Right cardiac atrium (tissue), 5 donors: ENCODE measurements around the gene LCE7A. TPM values are rescaled to one million over a fixed set of nuclear protein-coding genes. Genes with fewer than 3 reads are reported as not detected.
A peak's percentile ranks its signal among the peaks of the same experiment; 100 is the strongest.

Experiments
- ATAC-seq, 2 donors: fragments of 200-7000 bp; cut with Tn5 transposase; one replicate each; pipeline versions ENCODE4 v1.8.0 to v1.9.1; 2020; ENCODE audit warnings: moderate library complexity in 2 of 2, mild to moderate bottlenecking in 1 of 2
- DNase-seq, 3 donors: peaks; one replicate each; pipeline ENCODE4 v3.0.0-alpha.2; 2020
- H3K27ac ChIP-seq: one replicate; pipeline ENCODE4 v1.5.1; 2013; ENCODE audit warnings: mild to moderate bottlenecking, low read length, control low read depth, moderate library complexity
- H3K27me3 ChIP-seq: one replicate; pipeline ENCODE4 v1.6.1; 2013; ENCODE audit not compliant: control insufficient read depth, insufficient read depth
- H3K4me1 ChIP-seq: one replicate; pipeline ENCODE4 v1.6.1; 2013; ENCODE audit warnings: low read length; ENCODE audit not compliant: control insufficient read depth, insufficient read depth
- H3K4me3 ChIP-seq: one replicate; pipeline ENCODE4 v1.5.1; 2013; ENCODE audit warnings: low read length, control low read depth
- H3K9me3 ChIP-seq: one replicate; pipeline ENCODE4 v1.6.1; 2013; ENCODE audit warnings: low read length; ENCODE audit not compliant: control insufficient read depth
- WGBS: extraction: QIAGEN DNeasy Blood & Tissue Kit; methylation state at CpG from one replicate; pipeline ENCODE4 v1.1.7; 2013; 5-methylcytosine and 5-hydroxymethylcytosine counted together
- intact Hi-C, 4 donors: fragments of 100-400 bp; cut with DNase I; formaldehyde crosslinking; loops; one replicate each; pipeline versions ENCODE4 v1.11.0 to v1.14.0; 2022 to 2023
- polyA plus RNA-seq: library from polyadenylated mRNA; stranded (reverse); fragments of 200-250 nt; gene quantifications from one replicate; pipeline ENCODE4 v1.2.3, GENCODE V29; 2013
- total RNA-seq, 4 donors: library from RNA; stranded (reverse); fragmentation: NEBNext Ultra II Directional; extraction: Animal tissue kit (Norgen Biotek cat#: 25700); gene quantifications; one replicate each; pipeline ENCODE4 v1.2.1, GENCODE V29; 2021
- donor health status: healthy with polysubstance abuse.
- donor health status: DM: no; HTN: yes; CAD: no.
- donor health status: DM: no; HTN: no; CAD: no.
- donor health status: DM: no; HTN: yes; CAD: no; lungs with severe emphysema.
- donor health status: DM: yes; HTN: yes; CAD: no.

Gene LCE7A
- total and polyA plus RNA-seq, 5 donors, result not detected

DNA sequence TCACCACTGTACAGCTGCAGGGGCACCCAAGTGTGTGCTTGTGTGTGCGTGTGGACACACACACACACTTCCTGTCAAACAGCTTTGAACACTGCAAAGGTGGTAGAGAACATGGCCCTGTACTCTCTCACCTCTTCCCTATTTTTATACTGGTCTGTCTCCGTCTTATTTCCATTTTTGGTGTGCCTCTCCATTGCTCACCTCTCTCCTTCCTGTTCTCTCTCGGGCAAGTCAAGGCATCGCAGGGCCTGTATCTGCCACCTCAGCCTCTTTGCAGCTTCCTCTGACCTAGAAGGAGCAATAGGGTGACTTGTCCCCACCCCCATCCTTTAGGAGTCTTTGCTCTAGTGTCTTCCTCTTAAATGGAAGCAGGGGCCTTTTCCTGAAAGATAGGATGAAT lies 20.5 kb downstream of the LCE7A start:
- no peak for ATAC-seq
- Histone ChIP-seq H3K9me3 (no peaks in the 10 kb centered on the region), H3K27ac (no peak overlapping the region), H3K4me1 (no peaks in the 10 kb centered on the region), H3K4me3 (no peak overlapping the region), H3K27me3 (no peaks in the 10 kb centered on the region)
- intact Hi-C loops, result no loop called here
- 72% methylated on average over 4 of the region's 4 CpGs for WGBS
- DNase-seq, result no peak

DNA sequence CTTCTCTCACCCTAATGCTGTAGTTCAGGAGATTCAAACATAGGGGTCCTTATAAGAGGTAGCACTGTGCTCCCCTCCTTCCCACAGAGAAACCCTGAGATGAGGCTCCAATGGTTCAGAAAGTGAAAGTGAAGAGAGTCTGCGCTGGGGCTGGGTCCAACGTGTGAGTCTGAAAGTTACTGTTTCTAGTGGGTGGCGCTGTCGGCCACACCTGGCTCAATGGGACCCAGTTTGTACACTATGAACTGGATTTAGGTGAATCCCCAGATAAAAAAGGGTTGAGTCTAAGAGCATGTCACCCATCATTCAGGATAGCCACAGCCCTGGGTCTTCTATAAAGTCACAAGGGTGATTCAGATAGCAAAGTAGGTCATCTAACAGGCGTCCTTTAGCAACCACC lies 21.1 kb downstream of the LCE7A start:
- Histone ChIP-seq H3K27ac (no peak overlapping the region), H3K9me3 (no peaks in the 10 kb centered on the region), H3K4me3 (no peak overlapping the region), H3K27me3 (no peaks in the 10 kb centered on the region), H3K4me1 (no peaks in the 10 kb centered on the region)
- no peak for DNase-seq
- intact Hi-C loops, result no loop called here
- 79% methylated on average over 5 of the region's 5 CpGs for WGBS
- no peak for ATAC-seq

DNA sequence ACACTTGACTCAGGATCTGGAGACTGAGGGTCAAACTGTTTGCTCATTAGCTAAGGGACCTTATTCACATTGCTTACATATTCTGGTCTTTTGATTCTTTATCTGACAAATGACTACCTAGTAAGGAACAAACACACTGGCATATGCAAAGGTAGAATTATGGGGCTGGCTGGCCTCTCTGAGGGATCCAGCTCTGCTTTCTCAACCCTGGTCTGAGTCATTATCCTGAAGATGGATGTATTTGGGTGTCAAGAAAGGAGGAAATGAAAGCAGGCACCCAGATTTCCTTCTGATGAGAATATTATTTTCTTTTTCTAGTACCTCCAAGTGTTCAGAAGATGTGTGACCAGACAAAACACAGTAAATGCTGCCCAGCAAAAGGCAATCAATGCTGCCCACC lies 24.3 kb downstream of the LCE7A start:
- no peak for DNase-seq
- no peaks in the 10 kb centered on the region for H3K9me3 ChIP-seq
- no peaks in the 10 kb centered on the region for H3K27me3 ChIP-seq
- H3K4me1 ChIP-seq, result no peaks in the 10 kb centered on the region
- intact Hi-C loops, result no loop called here
- H3K27ac ChIP-seq, result no peak overlapping the region
- ATAC-seq, result no peak
- H3K4me3 ChIP-seq, result no peak overlapping the region

DNA sequence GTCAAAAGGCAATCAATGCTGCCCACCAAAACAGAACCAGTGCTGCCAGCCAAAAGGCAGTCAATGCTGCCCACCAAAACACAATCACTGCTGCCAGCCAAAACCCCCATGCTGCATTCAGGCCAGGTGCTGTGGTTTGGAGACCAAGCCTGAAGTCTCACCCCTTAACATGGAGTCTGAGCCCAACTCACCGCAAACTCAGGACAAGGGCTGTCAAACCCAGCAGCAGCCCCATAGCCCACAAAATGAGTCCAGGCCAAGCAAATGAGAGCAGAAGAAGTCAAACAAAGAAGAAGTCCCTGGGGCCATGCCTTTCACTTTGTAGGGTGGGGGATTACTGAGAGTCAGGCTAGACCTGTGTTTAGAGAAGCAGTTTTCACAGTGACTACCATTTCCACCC lies 24.7 kb downstream of the LCE7A start:
- 98% methylated on average over 1 of the region's 1 CpG for WGBS

DNA sequence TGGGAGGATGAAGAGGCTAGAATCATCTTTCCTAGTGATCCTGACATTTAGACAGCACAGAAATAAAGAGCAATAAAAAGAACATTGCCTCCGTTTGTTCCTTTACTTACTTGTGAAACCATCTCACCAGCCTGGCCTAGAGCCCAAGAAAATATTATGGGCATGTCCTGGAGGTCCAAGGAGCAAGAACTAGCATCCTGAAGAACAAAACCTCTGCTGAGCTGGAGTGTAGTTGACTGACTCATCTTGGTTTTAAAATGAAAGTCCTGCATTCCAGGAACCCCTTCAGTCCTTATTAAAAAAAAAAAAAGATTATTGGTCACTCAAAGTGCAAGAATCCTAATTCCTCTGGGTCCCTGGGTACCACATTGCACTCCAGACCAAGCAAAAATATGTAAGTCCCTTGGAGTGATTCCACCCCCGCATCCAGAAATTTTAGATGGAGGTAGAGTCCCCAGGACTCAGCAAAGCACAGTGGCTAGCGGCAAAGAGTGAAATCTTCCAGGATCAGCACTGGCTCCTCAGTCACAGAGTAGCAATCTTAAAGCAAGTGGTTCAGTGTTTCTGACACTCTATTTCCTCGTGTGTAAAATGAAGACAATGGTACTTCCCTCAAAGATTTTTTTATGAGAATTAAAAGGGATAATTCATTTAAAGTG lies 25.3 kb downstream of the LCE7A start:
- no peaks in the 10 kb centered on the region for H3K27me3 ChIP-seq
- H3K9me3 ChIP-seq, result no peaks in the 10 kb centered on the region
- no peak overlapping the region for H3K27ac ChIP-seq
- no peaks in the 10 kb centered on the region for H3K4me1 ChIP-seq
- intact Hi-C loops, result no loop called here
- H3K4me3 ChIP-seq, result no peak overlapping the region
- DNase-seq, result no peak
- 65% methylated on average over 4 of the region's 4 CpGs for WGBS
- ATAC-seq, result no peak

More for the DNA sequence above, 24.7 kb downstream of the LCE7A start:
- Histone ChIP-seq H3K27ac (no peak overlapping the region), H3K27me3 (no peaks in the 10 kb centered on the region), H3K9me3 (no peaks in the 10 kb centered on the region), H3K4me3 (no peak overlapping the region), H3K4me1 (no peaks in the 10 kb centered on the region)
- DNase-seq (no peak), ATAC-seq (no peak)
- intact Hi-C loops, result no loop called here

DNA sequence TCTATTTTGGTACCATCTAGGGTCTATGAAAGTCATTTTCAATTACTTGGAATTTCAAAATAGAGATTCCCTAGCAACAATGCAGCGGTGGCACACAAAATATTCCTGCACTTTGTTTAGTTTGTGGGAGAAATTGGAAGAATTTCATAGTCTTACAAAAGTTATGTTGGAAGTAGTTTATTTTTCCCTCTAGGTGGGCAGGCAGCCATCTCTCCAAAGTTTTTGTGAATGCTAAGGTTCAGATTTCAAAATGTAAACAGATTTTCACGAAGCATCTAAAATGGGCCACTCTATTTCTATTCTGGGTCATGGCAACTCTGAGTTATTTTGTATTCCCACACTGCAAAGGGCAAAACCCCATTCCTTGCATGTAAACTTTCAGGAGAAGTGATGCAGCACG lies 26.3 kb downstream of the LCE7A start:
- Histone ChIP-seq H3K27ac (no peak overlapping the region), H3K9me3 (no peaks in the 10 kb centered on the region), H3K27me3 (no peaks in the 10 kb centered on the region), H3K4me1 (no peaks in the 10 kb centered on the region), H3K4me3 (no peak overlapping the region)
- ATAC-seq (no peak), DNase-seq (no peak)
- intact Hi-C loops, result no loop called here
- whole genome bisulfite sequencing, result 43% methylated on average over 3 of the region's 3 CpGs

DNA sequence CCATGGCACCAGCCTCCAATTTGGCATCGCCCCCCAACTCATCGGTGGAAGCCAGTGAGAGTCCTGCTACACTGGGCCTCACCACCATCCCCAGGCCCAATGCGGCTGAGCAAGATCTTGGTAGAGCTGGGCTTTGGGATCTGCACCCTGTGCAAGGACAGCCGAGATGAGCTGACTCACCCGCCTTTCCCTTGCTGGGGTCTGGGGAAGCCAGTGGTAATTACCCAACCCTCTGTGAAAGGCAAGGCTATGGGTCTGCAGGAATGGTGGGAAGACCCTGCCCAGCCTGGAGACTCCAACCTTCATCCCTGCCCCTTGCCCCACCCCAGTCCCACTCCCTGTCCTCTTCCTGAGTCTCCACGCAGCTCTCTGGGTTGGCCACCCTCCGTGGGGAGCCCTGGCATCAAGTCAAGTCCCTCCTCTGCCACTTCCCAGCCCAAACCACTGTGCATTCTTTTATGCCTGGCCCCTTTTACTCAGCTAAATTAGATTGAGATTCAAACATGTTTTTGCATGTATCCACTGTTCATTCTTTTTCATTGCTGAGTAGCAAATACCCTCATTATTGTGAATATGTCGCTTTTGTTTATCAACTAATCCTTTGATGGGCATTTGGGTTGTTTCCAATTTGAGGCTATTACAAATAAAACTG lies 27.1 kb downstream of the LCE7A start:
- DNase-seq (no peak), ATAC-seq (peak in 1 of 2 donors; percentile 16)
- no peaks in the 10 kb centered on the region for H3K27me3 ChIP-seq
- no peak overlapping the region for H3K27ac ChIP-seq
- 69% methylated on average over 8 of the region's 8 CpGs for WGBS
- intact Hi-C loops, result no loop called here
- no peaks in the 10 kb centered on the region for H3K9me3 ChIP-seq
- H3K4me1 ChIP-seq, result no peaks in the 10 kb centered on the region
- H3K4me3 ChIP-seq, result no peak overlapping the region

DNA sequence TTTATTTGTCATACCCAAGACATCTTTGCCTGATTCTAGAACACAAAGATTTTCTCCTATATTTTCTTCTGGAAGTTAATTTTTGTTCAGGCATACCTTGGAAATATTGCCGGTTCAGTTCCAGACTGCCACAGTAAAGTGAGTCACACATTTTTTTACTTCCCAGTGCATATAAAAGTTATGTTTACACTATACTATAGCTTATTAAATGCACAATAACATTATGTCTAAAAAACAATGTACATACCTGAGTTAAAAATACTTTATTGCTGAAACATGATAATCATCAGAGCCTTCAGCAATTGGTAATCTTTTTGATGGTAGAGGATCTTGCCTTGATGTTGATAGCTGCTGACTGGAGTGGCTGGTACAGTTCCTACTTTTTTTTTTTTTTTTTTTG lies 28.3 kb downstream of the LCE7A start:
- DNase-seq, result no peak
- Histone ChIP-seq H3K4me3 (no peak overlapping the region), H3K4me1 (no peaks in the 10 kb centered on the region), H3K27ac (no peak overlapping the region), H3K27me3 (no peaks in the 10 kb centered on the region), H3K9me3 (no peaks in the 10 kb centered on the region)
- WGBS, result 94% methylated on average over 1 of the region's 1 CpG
- ATAC-seq, result no peak
- intact Hi-C loops, result no loop called here

DNA sequence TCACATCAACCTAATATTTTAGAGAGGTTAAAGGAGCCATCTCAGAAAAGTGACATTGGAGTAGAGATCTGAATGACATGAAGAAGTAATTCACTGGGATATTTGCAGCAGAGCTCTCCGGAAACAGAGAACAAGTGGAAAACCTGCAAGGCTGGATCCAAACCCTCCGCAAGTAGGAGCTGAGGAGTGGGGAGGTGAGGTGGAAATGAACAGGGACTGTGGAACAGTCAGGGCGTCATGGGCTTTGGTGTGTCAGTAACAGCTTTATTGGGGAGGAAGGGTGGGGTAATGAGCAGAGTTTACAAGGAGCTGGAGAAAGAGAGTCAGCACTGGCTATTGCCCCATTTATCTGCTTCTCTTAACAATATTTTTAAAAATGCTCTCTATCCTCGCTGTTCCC lies 39.2 kb downstream of the LCE7A start:
- WGBS, result 75% methylated on average over 4 of the region's 4 CpGs
- Histone ChIP-seq H3K4me3 (no peak overlapping the region), H3K27ac (no peak overlapping the region), H3K27me3 (no peaks in the 10 kb centered on the region), H3K9me3 (peaks cover 1% of the 10 kb centered on the region), H3K4me1 (no peaks in the 10 kb centered on the region)
- intact Hi-C loops, result no loop called here
- ATAC-seq, result no peak
- no peak for DNase-seq

DNA sequence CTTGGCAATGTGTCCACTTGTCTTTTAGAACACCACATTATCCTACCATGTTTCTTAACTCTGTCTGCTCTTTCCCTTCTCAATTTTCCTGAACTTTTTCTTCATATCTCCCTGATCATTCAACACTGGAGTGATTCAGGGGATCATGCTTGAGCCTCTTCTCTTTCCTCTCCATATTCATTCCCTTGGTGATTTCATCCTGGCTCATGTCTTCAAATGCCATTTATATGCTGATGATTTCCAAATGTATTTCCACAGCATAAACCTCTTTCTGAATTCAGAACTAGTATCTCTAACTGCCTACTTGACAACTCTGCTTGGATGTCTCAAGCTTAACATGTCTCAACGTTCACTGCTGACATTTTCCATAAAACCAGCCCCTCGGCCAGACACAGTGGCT lies 40.1 kb downstream of the LCE7A start:
- Histone ChIP-seq H3K27ac (no peak overlapping the region), H3K4me1 (no peaks in the 10 kb centered on the region), H3K27me3 (no peaks in the 10 kb centered on the region), H3K4me3 (no peak overlapping the region), H3K9me3 (peaks cover 2% of the 10 kb centered on the region)
- no peak for ATAC-seq
- WGBS, result 53% methylated on average over 2 of the region's 2 CpGs
- intact Hi-C loops, result no loop called here
- no peak for DNase-seq

DNA sequence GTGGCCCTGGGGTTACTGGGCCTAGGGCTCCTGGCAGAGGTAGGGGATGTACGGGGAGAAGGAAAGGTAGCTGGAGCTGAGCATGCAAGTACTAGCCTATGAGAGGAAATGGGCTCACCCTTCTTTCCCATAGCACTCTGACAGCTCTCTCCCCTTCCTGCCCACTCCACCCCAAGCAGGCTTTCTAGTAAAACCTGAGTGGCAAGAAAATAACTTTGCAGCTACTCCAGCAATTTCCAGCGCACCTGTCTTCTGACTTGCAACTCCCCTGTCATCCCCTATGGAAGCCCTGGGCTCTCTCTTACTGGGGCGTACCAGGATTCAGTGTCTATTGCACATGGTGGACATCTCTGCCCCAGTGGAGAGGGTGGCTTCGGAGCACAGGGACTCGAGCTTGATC lies 41.8 kb downstream of the LCE7A start:
- Histone ChIP-seq H3K4me3 (no peak overlapping the region), H3K27ac (no peak overlapping the region), H3K4me1 (no peaks in the 10 kb centered on the region), H3K9me3 (peaks cover 2% of the 10 kb centered on the region), H3K27me3 (no peaks in the 10 kb centered on the region)
- DNase-seq, result no peak
- intact Hi-C loops, result no loop called here
- no peak for ATAC-seq
- 78% methylated on average over 5 of the region's 5 CpGs for WGBS

DNA sequence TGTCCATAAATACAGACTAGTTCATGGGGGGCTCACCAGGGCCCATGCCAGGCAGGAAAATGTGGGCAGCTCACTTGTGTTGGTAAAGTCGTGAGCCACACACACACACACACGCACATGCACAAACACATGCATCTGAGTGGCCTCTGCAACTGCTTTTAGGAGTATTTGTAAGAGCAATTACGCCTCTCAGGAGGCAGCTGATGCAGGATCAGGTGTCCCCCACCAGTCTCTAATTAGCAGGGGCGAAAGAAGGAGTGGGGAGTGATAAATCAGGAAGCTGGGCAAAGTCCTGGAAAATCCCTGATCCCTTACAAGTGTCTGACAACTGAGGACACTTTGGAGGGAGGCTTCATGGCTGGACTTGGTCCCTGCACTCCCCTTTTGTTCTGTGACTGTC lies 42.8 kb downstream of the LCE7A start:
- peaks cover 2% of the 10 kb centered on the region for H3K9me3 ChIP-seq
- no peak overlapping the region for H3K4me3 ChIP-seq
- no peaks in the 10 kb centered on the region for H3K4me1 ChIP-seq
- H3K27me3 ChIP-seq, result no peaks in the 10 kb centered on the region
- intact Hi-C loops, result no loop called here
- no peak for DNase-seq
- H3K27ac ChIP-seq, result no peak overlapping the region
- WGBS, result 67% methylated on average over 4 of the region's 4 CpGs
- ATAC-seq, result no peak
